Measurements from ENCODE around the gene ANKRD22.

The ANKRD22 gene

DNA sequence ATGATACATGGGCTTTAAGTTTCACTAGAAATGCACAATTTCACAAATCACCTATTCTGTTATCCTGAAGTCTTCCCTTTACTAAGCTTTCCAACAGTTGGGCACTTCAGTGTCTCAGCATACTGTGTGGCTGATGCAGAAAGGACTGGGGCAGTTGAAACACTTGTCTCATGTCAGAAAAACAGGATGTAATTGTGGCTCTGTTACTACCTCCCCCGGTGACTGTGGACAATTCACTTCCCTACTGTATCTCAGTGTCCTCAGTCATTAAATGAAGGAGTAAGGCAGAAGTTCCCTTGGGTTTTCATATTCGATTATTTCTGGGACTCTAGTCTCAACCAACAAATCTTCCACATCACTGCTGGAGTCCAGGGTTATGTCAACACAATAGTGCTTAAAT, 17.9 kb downstream of the ANKRD22 start:
- DNase-seq: no peak

DNA sequence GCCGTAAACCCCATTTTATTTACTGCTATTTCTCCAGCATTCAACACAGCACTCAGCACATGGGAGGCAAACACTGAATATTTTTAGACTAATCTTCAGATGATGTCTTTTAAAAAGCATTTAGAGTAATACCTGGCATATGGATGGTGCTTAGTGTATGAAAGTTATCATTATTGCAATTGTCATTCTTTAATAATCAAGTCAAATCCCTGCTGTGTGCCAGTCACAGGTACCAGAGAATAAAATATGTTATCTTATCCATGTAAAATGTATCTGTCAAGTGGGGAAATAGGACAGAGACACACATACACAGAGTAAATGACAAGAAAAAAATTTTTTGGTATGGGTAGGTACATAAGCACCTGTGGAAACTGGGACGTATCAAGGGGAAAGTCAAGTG, 18.5 kb downstream of the ANKRD22 start:
- DNase-seq: no peak

DNA sequence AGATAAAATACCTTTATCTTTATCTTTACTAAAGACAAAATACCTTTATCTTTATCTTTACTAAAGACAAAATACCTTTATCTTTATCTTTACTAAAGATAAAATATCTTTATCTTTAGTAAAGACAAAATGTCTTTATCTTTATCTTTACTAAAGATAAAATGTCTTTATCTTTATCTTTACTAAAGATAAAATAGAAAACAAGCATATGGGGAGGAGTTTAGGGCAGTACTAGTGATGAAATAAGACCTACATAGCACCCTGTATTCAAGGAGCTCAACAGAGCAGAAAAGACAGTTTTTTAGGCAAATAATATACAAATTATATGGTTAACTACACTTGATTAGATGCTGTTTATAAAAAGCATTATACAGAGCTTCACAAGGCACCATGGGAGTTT, 19.3 kb downstream of the ANKRD22 start:
- DNase-seq: no peak

DNA sequence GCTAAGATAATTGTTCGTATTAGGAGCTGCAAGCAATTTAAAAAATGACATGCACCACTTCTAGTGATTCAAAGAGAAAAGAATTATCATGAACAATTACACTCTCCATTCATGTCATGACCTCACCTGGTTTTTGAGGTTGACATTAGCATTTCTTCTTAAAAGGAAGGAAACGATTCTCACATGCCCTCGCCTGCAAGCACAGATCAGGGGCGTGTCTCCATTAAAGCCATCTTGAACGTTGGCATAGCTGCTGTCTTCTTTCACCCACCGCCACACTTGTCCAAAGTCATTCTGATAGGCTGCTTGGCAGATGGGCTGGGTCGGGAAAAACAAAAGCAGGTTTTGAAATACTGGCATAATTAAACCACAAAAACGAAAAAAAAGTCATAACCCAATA, 19.9 kb downstream of the ANKRD22 start:
- DNase-seq: no peak

DNA sequence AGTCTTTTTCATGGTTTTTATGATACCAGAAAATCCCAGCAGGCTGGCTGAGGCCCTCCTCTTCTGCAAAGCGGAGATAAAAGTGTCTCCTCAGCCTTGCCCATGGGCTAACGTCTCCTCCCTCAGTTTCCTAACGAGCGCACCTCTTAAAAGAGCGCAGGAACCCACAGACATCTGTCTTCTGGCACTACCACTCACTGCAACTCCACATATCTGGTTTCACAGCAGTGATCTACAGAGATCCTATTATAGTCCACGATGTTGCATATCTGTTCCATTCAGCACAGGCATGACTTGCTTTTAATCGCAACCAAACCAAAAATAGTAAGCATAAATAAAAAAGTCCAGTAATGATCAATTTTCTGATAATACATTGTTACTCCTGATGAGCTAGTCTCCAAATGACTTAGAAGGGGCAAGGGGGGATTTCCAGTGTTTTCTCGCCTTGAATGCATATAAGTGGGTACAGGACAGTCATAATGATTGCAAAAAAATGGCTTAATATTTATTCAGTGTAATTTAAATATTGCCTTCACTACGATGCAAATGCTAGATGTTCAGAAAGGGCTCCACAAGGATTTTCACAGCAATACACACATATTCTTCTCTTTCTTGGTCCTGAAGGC, 20.9 kb downstream of the ANKRD22 start:
- DNase-seq: peak; percentile 81

DNA sequence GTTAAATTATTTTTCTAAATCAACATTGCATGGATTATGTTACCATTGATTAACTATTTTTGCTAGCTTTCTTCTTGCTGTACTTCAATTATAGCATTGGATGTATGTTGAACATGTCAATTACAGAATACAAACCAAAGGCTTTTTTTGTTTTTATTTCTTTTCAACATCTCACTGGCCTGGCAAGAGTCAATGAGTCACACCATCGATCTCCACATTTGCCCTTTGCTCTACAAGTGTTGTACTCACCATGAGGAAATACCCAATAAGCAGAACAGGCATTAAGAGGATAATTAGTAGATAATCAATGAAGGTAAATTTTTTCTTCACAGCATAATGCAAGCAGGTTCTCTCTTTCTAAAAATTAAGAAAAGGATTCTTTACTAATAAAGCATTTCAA, 23.3 kb downstream of the ANKRD22 start:
- no peak for DNase-seq

DNA sequence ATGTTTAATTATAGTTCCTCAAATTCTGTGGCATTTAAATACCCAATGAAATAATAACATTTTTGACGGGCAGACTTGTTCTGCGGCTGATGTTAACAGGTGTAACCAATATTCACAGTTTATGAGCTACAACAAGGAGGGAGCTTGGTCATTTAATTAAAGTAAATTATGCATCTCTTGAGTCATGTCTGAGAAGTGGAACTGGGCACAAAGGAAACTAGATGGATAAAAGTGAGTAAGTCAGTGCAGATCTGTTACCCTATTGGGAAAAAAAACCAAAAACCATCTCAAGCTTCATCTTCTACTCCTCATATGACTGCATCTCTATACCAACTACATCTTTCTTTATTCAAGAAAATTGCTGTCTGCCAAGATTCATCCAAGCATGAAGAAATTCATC, 24.0 kb downstream of the ANKRD22 start:
- DNase-seq: no peak

DNA sequence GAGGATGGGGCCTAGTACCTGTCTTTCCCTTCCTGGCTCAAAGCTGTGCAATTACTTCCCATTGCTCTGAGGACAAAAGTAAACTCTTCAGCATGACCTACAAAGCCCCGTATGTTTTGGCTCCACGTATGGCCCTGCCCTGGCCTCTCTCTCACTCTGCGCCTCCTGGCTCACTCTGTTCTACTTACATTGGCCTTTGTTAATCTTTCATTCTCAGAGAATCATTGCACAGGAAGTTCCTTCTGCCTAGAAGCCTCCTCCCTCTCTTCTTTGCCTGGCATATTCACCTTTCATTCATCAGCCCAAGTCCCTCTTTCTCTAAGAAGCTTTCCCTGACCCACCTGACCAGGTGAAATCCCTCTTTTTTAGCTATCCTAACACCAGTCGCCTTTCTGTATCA, 25.3 kb downstream of the ANKRD22 start:
- DNase-seq: no peak

DNA sequence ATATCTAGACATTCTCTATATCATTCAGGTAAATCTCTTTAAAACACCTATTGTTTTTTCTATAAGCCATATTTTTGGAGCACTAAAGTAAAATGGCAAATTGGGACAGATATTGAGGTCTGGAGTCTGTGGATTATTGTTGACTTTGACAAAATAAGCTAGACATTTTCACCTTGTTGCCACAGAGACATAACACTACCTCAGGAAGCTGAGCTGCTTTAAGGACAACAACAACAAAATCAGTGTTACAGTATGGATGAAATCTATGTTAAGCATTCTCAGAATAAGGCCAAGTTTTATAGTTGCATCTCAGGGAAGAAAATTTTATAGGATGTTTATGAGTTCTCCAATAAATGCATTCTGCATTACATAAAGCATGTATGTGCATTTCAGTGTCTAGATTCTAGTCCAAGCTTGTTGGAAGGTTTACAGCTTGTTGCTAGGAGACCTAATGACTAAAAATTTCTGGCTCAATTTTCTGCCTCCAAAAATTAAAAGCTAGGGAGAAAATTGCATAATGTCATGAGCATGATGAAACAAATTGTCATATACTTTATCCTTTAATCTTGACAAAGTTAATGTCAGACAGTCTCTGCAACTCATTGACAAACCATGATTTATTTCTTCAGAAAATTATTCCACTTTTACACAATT, 30.8 kb downstream of the ANKRD22 start:
- DNase-seq: no peak

DNA sequence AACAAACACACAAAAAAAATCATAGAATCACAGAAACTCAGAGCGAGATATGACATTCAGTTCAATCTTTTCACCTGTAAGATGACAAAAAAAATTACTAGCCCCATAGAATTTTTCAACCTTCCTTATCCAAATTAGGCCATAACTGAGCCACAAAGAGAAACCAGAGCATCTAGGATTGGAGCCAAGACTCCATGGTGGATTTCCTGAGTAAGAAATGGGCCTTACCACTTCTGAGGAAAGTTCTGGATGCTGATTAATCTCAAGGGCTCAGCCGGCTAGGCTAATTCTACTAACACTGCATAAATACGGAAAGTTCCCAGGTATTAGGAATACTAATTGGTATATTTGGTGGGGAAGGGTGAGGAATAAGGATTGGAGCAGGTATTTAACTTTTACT, 32.4 kb downstream of the ANKRD22 start:
- DNase-seq: no peak

DNA sequence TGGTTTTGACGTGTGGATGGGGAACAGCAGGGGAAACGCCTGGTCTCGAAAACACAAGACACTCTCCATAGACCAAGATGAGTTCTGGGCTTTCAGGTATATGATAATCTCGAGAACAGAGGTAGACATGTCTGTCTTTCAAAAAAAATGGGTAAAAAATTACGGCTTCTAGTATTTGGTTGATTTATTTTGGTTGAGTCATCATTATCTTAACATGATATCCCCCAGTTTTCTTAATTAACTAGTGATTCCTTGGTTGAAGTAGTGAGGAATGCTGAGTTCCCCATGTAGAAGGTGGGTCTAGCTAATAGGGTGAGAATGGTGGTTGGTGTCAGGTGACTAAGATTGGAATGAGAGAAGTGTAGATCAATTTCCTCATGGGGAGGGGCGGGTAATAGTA, 38.4 kb downstream of the ANKRD22 start:
- no peak for DNase-seq

DNA sequence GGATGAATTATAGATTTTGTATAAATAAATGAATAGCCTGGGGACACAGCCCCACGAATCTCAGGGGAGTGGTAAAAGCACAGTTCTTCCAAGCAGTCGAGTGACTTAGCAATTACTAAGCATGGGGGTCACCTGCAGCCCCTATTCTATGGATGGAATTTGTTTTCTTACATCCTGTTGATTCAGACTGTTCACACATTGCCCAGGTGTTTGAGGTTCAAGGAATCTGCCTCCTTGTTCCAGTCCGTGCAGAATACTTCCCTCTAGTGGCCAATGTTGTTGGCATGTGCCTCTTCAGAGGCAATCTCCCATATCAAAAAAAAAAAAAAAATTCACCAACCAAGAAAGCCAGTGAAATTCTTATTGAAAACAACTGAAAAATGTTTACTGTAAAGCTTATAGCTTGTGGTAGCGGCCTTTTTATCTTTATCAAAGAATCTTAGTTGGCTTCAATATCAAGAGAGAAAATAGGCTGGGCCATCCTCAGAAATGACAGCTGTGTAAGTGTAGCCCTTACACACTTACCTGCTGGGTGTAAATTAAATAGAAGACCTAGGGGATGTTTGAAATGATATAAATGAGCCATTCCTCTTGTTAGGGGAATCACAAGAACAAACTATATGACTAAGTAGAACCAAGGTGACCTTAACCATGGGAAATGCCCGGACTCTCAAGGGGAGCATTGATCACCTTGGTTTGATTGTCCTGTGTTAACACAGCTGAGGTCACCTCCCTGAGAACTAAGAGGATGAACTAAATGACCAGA, 41.3 kb downstream of the ANKRD22 start:
- DNase-seq: peak; percentile 57

DNA sequence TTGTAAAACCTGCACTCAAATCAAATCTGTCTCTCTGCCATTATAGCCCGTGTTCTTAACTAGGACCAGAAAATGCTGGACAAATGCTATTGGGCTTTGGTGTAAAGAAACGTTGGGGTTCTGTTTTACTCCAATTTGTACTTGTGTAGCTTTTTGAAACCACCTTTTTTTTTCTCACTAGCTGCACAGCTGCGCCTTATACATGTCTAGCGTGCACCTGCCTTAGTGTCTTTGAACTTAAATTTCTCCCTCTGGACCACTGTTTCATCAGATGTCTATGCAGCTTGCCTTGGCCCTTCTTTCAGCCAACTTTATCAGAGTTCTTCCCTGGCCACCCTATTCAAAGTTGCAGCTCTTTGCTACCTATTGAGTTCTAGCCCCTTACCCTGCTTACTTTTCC, 42.0 kb downstream of the ANKRD22 start:
- DNase-seq: no peak

DNA sequence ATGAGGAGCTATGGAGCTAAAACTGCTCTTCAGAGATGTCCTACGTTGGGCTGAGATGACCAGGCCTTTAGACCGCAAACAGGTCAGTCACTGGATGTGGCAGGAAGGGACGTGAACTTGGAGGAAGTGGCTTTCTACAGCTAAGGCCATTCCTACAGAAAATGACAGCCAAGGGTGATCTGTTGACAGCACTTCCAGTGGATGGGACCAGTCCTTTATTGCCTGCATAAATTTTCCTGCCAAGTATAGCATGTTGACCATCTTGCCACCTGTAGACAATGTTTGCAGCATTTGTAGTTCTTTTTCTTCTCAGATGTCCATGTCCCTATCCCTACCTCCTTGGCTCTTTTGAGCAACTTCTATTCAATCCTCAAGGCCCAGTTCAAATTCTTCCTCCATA, 45.7 kb downstream of the ANKRD22 start:
- no peak for DNase-seq

DNA sequence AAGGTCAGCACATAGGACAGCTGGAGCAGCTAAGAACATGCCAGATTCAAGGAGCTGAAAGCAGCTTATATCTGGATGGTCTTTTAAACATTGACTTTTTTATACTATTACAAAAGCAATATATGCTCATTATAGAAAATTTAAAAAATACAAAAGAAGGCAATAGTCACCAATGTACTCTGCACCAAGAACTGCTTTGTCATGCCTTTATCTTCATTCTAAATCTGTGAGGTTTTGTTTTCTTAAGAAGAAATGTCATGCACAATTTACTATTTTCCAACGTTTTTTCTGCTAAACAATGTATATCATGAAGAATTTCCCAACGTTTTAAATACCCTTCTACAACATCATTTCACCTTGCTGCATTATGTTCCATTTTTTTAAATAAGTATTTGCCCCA, 46.3 kb downstream of the ANKRD22 start:
- no peak for DNase-seq

DNA sequence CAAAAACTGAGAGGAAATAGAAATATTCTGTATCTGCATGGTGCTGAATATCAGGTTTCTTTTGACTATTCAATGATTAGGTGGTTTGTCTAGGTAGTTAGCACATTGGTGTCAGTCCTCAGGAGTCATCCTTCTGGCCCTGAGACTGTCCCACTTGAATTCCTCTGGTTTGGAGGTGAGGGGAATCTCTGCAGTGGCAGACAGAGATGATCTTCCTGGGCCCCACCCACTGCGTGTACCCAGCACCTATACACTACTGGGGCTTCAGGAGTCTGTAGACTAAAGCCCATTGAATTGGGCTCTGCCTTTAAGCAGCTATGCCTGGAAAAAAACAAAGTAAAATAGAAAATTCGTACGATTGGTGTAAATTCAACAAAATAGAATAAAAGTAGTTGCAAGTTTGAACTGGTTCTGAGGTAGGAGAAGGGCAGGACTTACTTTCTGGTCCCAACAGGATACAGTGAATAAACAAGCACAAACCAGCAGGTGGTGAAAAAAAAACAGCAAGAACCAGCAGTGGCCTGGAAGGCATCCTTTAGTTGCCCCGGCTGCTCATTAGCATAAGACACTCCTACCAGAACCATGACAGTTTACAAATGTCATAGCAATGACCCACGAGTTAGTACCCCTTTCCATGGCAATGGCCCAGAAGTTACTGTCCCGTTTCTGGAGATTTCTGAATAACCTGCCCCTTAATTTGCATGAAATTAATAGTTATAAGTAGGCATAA, 47.4 kb downstream of the ANKRD22 start:
- no peak for DNase-seq

DNA sequence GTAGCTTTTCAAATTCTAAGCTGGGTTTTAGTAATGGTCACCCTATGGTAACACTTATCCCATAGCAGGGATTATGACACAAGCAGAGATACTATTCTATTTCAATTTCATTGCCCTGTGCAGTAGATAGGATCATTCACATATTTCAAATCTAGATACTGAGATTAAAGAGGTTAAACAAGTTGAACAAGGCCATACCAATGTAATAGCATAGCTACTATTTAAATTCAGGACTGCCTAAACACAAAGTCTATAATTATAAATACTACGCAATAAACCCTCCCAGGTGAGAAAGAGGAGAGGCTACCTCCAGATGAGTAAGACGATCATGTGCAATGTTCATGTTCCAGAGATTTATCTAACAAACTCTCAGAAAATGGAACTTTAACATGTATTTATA, 48.0 kb downstream of the ANKRD22 start:
- no peak for DNase-seq

DNA sequence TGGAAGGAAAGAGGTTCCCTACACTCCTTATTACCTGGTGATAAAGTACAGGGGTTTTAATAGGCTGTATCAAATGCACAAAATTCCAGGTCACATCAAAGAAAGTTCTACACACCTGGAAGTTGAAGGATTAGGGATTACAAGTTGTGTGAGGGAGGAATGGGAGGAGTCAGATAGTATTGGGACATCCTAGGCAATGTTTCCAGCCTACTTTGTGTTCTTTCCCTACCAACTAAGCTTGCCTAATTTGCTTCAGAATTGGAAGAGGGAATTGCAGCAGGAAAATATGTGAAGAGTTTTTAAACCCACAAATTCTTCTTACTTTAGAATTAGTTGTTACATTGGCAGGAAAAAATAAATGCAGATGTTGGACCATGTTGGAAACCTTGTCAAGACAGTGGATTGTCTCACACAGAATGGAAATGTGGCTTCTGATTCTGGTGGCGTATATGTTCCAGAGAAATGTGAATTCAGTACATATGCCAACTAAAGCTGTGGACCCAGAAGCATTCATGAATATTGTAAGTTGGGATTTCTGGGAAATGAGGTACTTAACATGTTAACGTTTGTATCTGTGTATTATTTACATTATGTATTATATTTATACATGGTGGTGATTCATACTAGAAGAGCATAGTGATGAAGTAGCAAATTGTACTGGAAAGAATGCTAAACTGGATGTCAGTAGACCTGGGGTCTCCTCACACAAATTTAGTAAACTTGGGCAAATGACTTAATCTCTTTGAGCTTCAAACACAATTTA, 48.9 kb downstream of the ANKRD22 start, which contains the start of gene LIPM:
Gene LIPM (plus strand): TSS at position 208 of the 763 bp plus-strand sequence. CDS start 167 bp downstream, at position 375.
- DNase-seq: no peak

DNA sequence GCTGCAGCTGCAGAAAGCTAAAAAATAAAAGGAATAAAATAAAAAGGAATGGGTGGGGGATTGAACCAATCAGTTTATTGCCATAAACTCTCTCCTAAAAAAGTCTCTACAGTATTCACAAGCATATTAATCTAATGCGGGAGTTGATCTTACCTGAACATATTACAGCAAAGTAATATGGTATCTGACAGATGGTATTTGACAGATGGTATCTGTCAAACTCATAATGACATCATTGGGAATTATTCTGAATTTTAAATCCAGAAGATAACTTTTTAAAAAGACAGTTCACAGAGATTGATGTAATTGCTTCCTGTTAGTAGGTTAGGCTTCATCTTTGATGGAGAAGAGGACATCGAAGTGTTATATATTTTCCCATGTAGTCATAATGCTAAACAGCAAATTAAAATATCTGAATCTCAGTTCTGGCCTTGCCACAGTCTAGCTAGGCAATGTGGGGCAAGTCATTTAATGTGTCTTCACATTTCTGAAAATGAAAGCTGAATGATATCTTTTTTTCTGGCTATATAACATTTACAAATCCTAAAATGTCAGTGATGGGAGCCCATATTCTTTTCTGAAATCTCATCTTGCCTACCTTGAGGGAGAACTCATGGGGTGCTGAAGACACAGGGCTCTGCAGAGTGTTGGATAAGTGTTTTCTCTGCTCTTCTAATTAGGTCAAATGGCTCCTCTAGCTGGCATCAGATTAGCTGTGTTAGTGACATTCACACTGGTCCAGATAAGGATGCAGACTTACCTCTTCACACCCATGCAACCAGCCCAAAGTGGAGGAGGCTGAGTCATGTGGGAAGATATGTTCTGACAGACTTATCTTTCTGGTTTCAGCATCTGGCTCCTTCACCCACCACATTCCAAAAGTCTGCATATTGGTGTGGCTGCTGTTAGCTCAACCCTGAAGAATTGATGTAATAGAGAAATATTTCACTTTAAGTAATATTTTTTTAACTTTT, 51.2 kb downstream of the ANKRD22 start:
- peak; percentile 86 for DNase-seq

DNA sequence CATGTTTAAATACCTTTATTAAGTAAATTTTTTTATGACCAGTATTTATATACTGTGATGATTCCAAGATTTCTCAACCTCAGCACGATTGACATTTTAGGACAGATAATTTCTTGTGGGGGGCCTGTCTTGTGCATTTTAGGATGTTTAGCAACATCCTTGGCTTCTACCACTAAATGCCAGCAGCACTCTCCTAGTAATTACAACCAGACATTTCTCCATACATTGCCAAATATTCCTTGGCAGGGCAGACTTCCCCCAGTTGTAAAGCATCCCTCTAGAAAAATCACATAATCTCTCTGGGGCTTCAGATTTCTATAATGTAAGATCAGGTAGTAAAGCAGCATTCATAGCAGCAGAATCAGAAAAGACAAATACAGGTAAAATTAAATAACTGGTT, 56.9 kb downstream of the ANKRD22 start:
- DNase-seq: no peak

DNA sequence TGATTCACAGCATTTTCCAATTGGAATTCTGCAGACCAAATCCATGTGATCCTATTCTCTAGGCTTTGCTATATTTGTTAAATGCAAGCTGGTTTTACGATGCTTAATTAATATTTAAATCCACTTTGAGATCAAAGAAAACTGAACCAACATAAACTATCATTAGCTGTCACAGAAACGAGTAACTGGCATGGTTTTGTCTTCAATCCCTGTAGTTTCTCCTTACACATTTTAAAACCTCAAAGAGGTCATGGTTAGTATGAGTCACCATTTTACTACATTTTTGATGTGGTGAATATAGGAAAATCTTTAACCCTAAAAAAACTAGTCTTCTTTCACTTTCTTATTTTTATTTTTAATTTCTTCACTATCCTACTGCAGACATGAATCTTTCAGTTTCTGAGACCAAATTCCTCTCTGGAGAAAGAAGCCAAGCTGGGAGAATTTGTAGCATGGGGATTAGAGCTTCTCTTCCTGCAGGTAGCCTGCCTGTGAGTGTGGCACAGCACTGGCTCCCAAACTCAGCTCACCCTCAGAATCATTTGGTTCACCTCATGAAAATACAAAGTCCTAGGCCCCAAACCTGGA, 57.8 kb downstream of the ANKRD22 start:
- no peak for DNase-seq

Data from hematopoietic multipotent progenitor cell treated with erythropoietin and hydrocortisone succinate and interleukin-3 and kit ligand, for 8 days (in vitro differentiated cells).